NCI-H1105 (cell line): ENCODE measurements around the gene CNTN4.

Source experiments
- DNase-seq: peaks from one replicate; lab custom pipeline; 2025; lab: John Stamatoyannopoulos, UW

The CNTN4 gene

DNA sequence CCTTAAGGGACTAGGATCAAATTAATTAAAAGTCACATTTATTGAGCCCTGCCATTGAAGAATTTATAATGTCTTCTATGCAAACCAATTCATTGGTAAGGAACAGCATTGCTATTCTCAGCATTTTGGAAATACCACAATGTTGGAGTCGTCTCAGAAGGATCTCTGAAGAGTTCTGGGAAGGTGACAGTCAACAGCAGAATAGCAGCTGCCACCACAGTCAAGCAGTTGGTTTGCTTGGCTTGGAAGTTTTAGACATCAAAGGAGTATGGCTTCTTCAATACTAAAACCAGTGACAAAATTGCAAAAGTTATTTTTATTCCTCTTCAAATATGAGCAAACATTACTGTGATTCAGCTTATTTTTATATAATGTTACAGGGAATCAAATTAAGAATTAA, 167.9 kb downstream of the CNTN4 start:
- no peak for DNase-seq

DNA sequence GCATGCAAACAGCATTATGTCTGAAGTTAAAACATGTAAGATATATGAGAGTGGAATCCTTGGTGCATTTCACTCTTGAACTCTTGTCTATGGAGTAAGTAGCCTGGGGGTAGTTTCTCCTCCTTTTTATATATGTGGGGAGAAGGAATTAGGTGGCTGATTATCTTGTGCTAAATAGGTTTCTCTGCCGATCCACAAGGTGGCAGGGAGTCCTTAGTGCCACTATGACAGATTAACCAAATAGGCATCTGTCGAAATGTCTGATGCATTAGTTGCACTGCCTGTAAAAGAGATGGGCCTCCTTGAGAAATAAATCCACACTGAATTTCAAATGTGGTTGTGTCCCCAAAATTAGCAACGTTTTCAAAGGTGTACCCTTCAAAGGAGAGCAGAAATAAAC, 170.1 kb downstream of the CNTN4 start:
- DNase-seq, result no peak

- DNase-seq, result no peak
Observed at GRCh38 chr3:2274526-2274925, 175.9 kb downstream of the CNTN4 start.

DNA sequence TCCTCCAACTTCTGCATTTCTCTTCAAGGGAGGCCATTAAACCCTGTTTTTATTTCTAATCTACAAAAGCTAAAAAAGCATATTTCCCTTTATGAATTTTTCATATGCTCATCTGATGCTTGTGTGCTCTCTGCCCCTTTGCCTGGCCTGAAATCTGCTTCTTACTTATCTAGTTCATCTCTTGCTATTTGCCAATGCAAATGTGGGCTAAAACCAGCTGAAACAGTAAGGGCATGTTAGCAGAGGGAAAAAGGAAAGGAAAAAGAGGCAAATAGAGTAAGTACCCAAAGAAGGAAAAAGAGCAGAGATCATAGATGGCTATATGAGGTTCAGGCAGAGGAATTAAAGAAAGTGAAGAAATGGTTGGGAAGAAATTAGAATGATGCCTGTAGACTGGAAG, 185.2 kb downstream of the CNTN4 start:
- no peak for DNase-seq

- no peak for DNase-seq
Observed at GRCh38 chr3:2300938-2301337, 202.3 kb downstream of the CNTN4 start.

DNA sequence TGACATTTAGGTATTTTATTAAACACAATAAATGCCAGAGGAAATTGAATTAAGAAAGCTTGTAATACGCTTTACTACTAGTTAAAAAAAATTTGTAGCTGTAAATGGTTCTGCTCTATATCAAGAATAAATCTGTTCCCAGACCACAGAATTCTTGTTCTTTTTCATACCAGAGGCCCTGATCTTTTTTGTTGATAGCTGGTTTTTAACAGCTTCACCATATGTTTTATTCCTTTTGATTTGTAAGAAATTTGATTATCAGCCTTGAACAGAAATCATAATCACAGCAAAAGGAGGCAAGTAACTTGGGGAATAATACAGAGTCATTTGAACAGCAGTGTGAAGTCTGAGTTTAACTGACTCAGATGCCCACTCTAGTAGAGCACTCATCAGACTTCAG, 202.7 kb downstream of the CNTN4 start:
- no peak for DNase-seq

DNA sequence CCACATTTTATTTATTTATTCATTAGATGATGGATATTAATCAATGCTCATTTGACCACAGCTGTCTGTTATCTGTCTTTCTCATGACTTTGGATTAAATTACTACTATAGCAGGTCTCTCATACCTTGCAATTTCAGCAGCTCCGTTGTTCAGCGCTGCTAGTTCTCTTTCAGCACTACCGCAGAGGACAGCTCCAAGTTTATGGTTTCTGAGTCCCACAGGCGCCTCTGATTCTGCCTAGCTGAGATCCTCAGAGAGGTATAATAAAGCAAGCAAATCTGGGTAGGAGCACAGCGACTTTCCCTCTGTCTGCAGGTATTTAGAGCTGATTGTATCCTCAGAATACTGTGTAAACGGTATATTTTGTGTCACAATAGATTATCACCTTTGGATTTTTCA, 204.9 kb downstream of the CNTN4 start:
- no peak for DNase-seq

DNA sequence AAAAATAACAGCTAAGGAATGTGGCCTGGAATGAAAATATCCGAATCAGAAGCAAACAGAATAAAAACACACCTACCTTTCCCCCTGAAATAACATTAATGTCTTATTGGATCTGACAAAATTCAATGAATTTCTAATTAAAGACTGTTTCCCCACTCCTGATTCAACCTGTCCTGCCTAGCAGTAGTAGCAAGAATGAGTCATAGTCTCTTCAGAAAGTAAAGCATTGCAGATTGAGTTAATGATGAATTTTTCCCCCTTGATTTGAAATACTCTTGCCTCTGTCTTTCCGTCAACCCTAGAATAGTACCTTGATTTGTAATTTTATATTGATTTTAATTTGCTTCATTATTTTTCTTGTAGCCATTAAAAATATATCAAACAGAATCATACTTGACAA, 212.4 kb downstream of the CNTN4 start:
- no peak for DNase-seq

DNA sequence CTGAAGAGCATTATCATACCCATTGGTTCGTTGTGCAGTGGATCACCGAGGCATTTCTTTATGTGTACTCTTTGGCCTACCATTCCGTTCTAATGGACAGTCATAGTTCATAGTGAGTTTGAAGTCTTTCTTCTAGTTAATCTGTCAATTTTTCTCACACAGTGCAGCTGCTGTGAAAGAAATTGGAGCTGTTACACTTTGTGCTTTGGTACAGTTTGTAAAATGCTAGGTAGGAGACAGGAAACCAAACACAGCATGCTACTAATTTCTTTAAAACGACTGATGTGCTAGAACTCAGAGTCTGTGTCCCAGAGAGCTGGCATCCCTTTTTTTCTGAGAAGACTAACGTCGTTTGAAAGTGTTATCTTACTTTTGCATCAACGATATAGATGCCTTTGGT, 218.9 kb downstream of the CNTN4 start:
- DNase-seq, result no peak

DNA sequence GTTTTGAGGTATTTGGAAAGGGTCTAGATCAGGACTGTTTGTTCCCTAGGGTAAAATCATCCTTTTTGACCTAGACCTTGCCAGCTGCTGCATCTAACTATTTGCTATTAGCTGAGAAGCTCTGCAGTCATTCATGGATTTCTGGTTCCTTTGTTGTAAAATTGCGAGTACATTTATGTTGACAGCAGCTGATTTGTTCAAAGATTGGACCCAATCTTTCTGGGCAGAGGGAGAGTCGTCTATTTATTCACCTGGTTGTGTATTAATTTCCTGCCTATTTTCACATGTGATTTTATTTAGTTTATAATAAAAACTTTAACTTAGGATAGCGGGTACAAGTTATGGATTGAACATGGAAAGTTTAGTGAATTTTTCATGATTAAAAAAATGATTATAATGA, 236.3 kb downstream of the CNTN4 start:
- no peak for DNase-seq

- DNase-seq, result no peak
Observed at GRCh38 chr3:2343031-2343682, 244.5 kb downstream of the CNTN4 start.

GRCh38 chr3:2352134-2352762, 253.6 kb downstream of the CNTN4 start:
- DNase-seq, result no peak

- DNase-seq, result no peak
Observed at GRCh38 chr3:2354702-2355101, 256.0 kb downstream of the CNTN4 start.

DNA sequence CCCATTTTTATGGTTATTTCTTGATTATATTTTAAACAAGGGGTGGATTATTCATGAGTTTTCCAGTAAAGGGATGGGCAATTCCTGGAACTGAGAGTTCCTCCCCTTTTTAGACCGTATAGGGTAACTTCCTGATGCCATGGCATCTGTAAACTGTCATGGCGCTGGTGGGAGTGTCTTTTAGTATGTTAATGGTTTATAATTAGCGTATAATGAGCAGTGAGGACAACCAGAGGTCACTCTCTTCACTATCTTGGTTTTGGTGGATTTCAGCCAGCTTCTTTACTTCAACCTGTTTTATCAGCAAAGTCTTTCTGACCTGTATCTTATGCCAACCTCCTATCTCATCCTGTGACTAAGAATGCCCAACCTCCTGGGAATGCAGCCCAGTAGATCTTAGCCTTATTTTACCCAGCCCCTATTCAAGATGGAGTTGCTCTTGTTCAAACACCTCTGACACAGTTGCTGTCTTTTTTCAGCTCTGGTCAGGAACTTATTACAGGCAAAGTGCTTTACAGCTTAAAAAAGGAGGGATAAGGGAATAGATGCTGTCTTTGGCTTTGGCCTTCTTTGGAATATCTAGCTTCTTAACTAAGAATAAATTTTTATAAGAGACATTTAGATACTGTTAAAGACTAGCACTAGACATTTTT, 257.8 kb downstream of the CNTN4 start:
- DNase-seq, result no peak

GRCh38 chr3:2360815-2361214, 262.1 kb downstream of the CNTN4 start:
- no peak for DNase-seq

DNA sequence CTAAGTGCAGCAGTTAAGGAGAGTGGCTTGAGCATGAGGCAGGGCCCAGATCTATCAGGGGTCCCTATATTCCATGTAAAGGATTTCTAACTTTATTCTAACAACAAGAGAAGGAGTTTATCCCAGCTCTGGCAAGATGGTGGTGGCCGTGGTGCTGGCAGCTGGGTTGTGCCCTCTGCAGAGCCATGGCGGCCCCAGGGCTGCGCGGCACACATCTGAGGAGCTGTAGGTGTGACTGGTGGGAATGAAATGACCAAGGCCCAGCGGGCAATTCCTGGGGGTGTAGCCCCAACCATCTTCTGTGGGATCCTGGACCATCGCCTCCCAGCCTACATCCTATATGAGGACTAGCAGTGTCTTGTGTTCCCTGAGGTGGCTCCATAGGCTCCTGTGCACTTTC, 263.5 kb downstream of the CNTN4 start:
- DNase-seq, result no peak

DNA sequence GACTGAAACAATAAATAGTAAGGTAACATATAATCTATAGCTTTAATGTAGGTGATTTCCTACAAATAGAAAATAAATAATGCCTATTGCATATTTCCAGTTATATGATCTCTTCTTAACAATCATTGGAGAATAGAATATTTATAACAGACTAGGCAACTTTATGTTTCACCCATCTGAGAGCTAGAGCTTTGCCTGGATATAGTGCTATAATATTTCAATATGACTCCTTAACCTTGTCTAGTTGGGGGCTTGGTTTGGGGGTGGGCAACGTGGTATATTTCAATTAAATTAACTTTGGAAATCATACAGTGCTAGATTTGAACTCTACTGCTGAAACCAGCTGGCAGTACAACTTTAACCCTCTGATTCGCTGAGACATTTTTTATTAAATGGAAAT, 265.2 kb downstream of the CNTN4 start:
- DNase-seq, result no peak

- no peak for DNase-seq
Observed at GRCh38 chr3:2370317-2370716, 271.7 kb downstream of the CNTN4 start.

GRCh38 chr3:2372306-2372705, 273.6 kb downstream of the CNTN4 start:
- DNase-seq, result no peak

DNA sequence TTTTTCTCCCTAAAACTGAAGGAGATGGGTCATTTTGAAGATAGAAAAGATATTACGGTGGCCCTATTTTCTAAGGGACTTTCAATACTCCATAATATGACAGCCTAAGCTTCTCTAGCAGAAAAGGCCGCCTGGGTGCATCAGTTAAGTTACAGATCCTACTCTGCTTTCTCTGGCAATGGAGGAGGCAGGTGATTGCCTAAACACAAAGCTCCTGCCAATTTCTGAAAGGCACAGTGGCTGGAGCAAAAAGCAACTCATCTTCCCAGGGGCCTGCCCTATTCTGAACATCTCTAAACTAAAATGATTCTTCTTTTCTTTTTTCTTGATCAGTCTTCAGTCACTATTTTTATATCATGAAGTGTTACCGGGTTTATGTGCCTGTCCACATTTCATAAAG, 276.7 kb downstream of the CNTN4 start:
- no peak for DNase-seq

DNA sequence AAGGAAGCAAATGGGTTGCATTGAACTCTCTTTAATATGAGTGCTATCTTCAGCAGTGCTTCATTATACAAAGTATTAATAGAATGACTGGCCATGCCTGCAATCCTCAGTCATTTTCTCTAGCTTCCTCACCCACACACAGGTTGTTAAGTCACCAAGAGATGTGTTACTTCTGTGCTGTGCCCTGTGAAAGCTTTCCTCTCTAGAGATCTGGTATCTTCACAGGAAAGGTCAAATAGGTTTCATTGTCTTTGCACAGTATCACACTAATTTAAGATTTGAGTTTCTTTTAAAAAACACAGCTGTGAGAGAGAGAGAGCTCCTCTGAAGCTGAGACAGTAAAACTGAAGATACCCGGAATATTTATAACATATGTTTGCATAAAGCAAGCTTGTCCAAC, 278.6 kb downstream of the CNTN4 start:
- no peak for DNase-seq

- DNase-seq, result no peak
Observed at GRCh38 chr3:2390926-2391532, 292.4 kb downstream of the CNTN4 start.

DNA sequence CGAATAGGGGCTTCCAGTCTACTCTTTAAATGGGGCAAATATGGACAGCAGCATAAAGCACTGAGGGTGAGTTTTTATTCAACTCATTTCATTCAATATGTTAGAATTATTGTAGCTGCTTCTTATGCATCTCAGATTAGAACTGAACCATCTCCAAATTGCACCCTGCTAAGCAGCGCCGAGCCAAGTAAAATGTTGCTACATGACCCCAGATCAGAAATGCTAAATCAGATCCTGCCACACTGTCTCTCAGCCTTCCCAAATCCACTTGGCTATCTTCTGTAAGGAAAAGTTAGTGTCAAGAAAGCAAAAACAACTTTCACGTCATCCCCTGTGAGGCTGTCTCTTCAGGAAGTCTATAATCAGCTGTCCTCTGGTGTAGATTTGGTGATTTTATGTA, 293.2 kb downstream of the CNTN4 start:
- no peak for DNase-seq
